IMR-90 (cell line): ENCODE results near the gene ITCH. TPM values are rescaled to one million over a fixed set of nuclear protein-coding genes. Genes with fewer than 3 reads are reported as not detected.

Source experiments
- ATAC-seq: fragments of 200-7000 bp; cut with Tn5 transposase; 2 replicates; pipeline ENCODE4 v1.9.1; 2020; ENCODE audit warnings: low read depth, mild to moderate bottlenecking, moderate library complexity
- BruUV-seq: library from RNA; stranded (reverse); fragments of 400-500 nt; replicated peaks from 2 replicates; lab custom pipeline; 2021; lab: Mats Ljungman, UMichigan
- CTCF ChIA-PET: fragments of 300-600 bp; formaldehyde crosslinking; extraction: SDS; loops from one replicate; lab custom pipeline; 2021; ENCODE audit warnings: antibody characterized with exemption; lab: Yijun Ruan, JAX
- POLR2A ChIA-PET: fragments of 300-600 bp; sonication (Branson Sonifier 250); formaldehyde crosslinking; loops from one replicate; lab custom pipeline; 2022; ENCODE audit warnings: antibody characterized with exemption; ENCODE audit not compliant: unreplicated experiment; lab: Charles Lee
- DNase-seq: peaks from one replicate; pipeline ENCODE4 v3.0.0; 2013
- H2AFZ ChIP-seq: replicated peaks from 2 replicates; pipeline ENCODE3; 2013; ENCODE audit warnings: low read length, mild to moderate bottlenecking; ENCODE audit not compliant: poor library complexity
- H2AK5ac ChIP-seq: 2 replicates; pipeline ENCODE4 v1.6.1; 2013; ENCODE audit warnings: low read depth, low read length, inconsistent platforms
- H2AK9ac ChIP-seq: replicated peaks from 2 replicates; pipeline ENCODE3; 2013; ENCODE audit warnings: mild to moderate bottlenecking, low read depth, low read length, moderate library complexity; ENCODE audit not compliant: poor library complexity
- H2BK120ac ChIP-seq: 2 replicates; pipeline ENCODE4 v1.6.1; 2013; ENCODE audit warnings: low read depth, low read length, inconsistent platforms
- H2BK15ac ChIP-seq: 3 replicates; pipeline ENCODE4 v1.6.1; 2013; ENCODE audit warnings: low read depth, low read length, inconsistent platforms
- H2BK20ac ChIP-seq: 2 replicates; pipeline ENCODE4 v1.6.1; 2013; ENCODE audit warnings: low read depth, mild to moderate bottlenecking, inconsistent platforms, low read length, moderate library complexity
- H2BK5ac ChIP-seq: 2 replicates; pipeline ENCODE4 v1.6.1; 2013; ENCODE audit warnings: mild to moderate bottlenecking, low read depth, low read length, inconsistent platforms; ENCODE audit not compliant: poor library complexity, severe bottlenecking
- H3K14ac ChIP-seq: replicated peaks from 2 replicates; pipeline ENCODE4 v1.6.1; 2013; ENCODE audit warnings: low read depth, low read length, inconsistent platforms
- H3K18ac ChIP-seq: 2 replicates; pipeline ENCODE4 v1.6.1; 2013; ENCODE audit warnings: low read depth, low read length, control low read depth
- H3K23ac ChIP-seq: 2 replicates; pipeline ENCODE4 v1.6.1; 2013; ENCODE audit warnings: low read depth, low read length, inconsistent platforms
- H3K27ac ChIP-seq: 2 replicates; pipeline ENCODE4 v1.5.1; 2013; ENCODE audit warnings: mild to moderate bottlenecking, control low read depth, low read length; ENCODE audit not compliant: insufficient read depth
- H3K27me3 ChIP-seq: 2 replicates; pipeline ENCODE4 v1.6.1; 2013; ENCODE audit warnings: low read length; ENCODE audit not compliant: control insufficient read depth, insufficient read depth
- H3K36me3 ChIP-seq: 2 replicates; pipeline ENCODE4 v1.6.1; 2013; ENCODE audit warnings: low read length, mixed read lengths; ENCODE audit not compliant: control insufficient read depth, insufficient read depth
- H3K4ac ChIP-seq: 2 replicates; pipeline ENCODE4 v1.6.1; 2013; ENCODE audit warnings: low read depth, low read length, inconsistent platforms
- H3K4me1 ChIP-seq: 2 replicates; pipeline ENCODE4 v1.6.1; 2013; ENCODE audit warnings: low read length, mixed read lengths; ENCODE audit not compliant: control insufficient read depth, insufficient read depth
- H3K4me2 ChIP-seq: 2 replicates; pipeline ENCODE4 v1.6.1; 2013; ENCODE audit warnings: low read depth, mild to moderate bottlenecking, control low read depth, low read length, moderate library complexity
- H3K4me3 ChIP-seq: 2 replicates; pipeline ENCODE4 v1.5.1; 2013; ENCODE audit warnings: low read depth, mild to moderate bottlenecking, control low read depth, low read length, moderate library complexity; ENCODE audit not compliant: insufficient read depth
- H3K56ac ChIP-seq: 2 replicates; pipeline ENCODE4 v1.6.1; 2013; ENCODE audit warnings: low read length, inconsistent platforms; ENCODE audit not compliant: insufficient read depth; ENCODE audit errors: extremely low read depth
- H3K79me1 ChIP-seq, 2 experiments: 2 replicates each; pipeline ENCODE4 v1.6.1; 2013; ENCODE audit warnings: low read length in 2 of 2, inconsistent platforms in 1 of 2, low read depth in 1 of 2
- H3K9ac ChIP-seq: 2 replicates; pipeline ENCODE4 v1.6.1; 2013; ENCODE audit warnings: low read depth, low read length, control low read depth
- H3K9me1 ChIP-seq: 2 replicates; pipeline ENCODE4 v1.6.1; 2013; ENCODE audit warnings: low read length, inconsistent platforms; ENCODE audit not compliant: insufficient read depth
- H3K9me3 ChIP-seq: 2 replicates; pipeline ENCODE4 v1.6.1; 2013; ENCODE audit warnings: low read length; ENCODE audit not compliant: control insufficient read depth, insufficient read depth
- H4K20me1 ChIP-seq: 2 replicates; pipeline ENCODE4 v1.6.1; 2013; ENCODE audit warnings: low read length, inconsistent platforms; ENCODE audit not compliant: insufficient read depth
- H4K5ac ChIP-seq: 2 replicates; pipeline ENCODE4 v1.6.1; 2013; ENCODE audit warnings: mild to moderate bottlenecking, low read depth, low read length, control low read depth
- H4K8ac ChIP-seq, 2 experiments: 2 replicates each; pipeline ENCODE4 v1.6.1; 2013; ENCODE audit warnings: low read depth in 2 of 2, low read length in 2 of 2, control low read depth in 1 of 2, inconsistent platforms in 1 of 2
- H4K91ac ChIP-seq: 2 replicates; pipeline ENCODE4 v1.6.1; 2013; ENCODE audit warnings: low read depth, low read length, inconsistent platforms; ENCODE audit not compliant: insufficient read depth
- CEBPB ChIP-seq: IDR thresholded peaks from 2 replicates; pipeline ENCODE4 v1.6.1; 2012; ENCODE audit warnings: low read depth, low read length, improper control_type of control experiment
- CHD1 ChIP-seq: IDR thresholded peaks from 2 replicates; pipeline ENCODE4 v1.6.1; 2012; ENCODE audit warnings: low read depth, low read length, improper control_type of control experiment
- CTCF ChIP-seq: conservative IDR thresholded peaks from 2 replicates; pipeline ENCODE4 v1.5.1; 2012; ENCODE audit warnings: mild to moderate bottlenecking, low read depth, low read length, improper control_type of control experiment
- ELK1 ChIP-seq: fragments of 150-350 bp; IDR thresholded peaks from 2 replicates; pipeline ENCODE4 v1.6.1; 2016; ENCODE audit warnings: low read depth, mild to moderate bottlenecking, low read length, moderate library complexity, borderline replicate concordance
- MAZ ChIP-seq: IDR thresholded peaks from 2 replicates; pipeline ENCODE4 v1.6.1; 2012; ENCODE audit warnings: low read depth, mild to moderate bottlenecking, low read length, improper control_type of control experiment, moderate library complexity, borderline replicate concordance
- MXI1 ChIP-seq: IDR thresholded peaks from 2 replicates; pipeline ENCODE4 v1.6.1; 2012; ENCODE audit warnings: low read depth, mild to moderate bottlenecking, low read length, moderate library complexity, borderline replicate concordance
- NFE2L2 ChIP-seq: fragments of 150-350 bp; IDR thresholded peaks from 2 replicates; pipeline ENCODE4 v1.6.1; 2016; ENCODE audit warnings: low read depth, mild to moderate bottlenecking, low read length
- POLR2A ChIP-seq: IDR thresholded peaks from 2 replicates; pipeline ENCODE4 v1.6.1; 2012; ENCODE audit warnings: mild to moderate bottlenecking, low read depth, low read length
- RAD21 ChIP-seq: IDR thresholded peaks from 2 replicates; pipeline ENCODE4 v1.6.1; 2012; ENCODE audit warnings: low read length, improper control_type of control experiment
- RFX5 ChIP-seq: IDR thresholded peaks from 2 replicates; pipeline ENCODE4 v1.8.0; 2012; ENCODE audit warnings: low read depth, mild to moderate bottlenecking, low read length, moderate library complexity
- SMC3 ChIP-seq: fragments of 150-350 bp; IDR thresholded peaks from 2 replicates; pipeline ENCODE4 v1.6.1; 2016; ENCODE audit warnings: low read depth, mild to moderate bottlenecking, antibody characterized with exemption, low read length, moderate library complexity
- WGBS, 2 experiments: methylation state at CpG; one replicate each; pipeline versions ENCODE4 v1.1.5 to v1.1.7; 2013; ENCODE audit warnings: missing lambda C conversion rate in 2 of 2; ENCODE audit not compliant: insufficient read length in 1 of 2; ENCODE audit errors: extremely low coverage in 2 of 2; 5-methylcytosine and 5-hydroxymethylcytosine counted together
- dilution Hi-C: fragments of 300-500 bp; cut with HindIII; formaldehyde crosslinking; loops from one replicate; pipeline ENCODE4 v1.14.3; 2018; ENCODE audit warnings: low sequenced_read_pairs; ENCODE audit not compliant: unreplicated experiment
- in situ Hi-C: fragments of 300-500 bp; cut with MboI; formaldehyde crosslinking; loops from 3 replicates; pipeline ENCODE4 v1.14.3; 2019; ENCODE audit warnings: low sequenced_read_pairs, inconsistent platforms, mixed read lengths
- intact Hi-C: fragments of 100-400 bp; cut with micrococcal nuclease; formaldehyde crosslinking; loops from 2 replicates; pipeline ENCODE4 v1.10.0; 2022
- polyA plus RNA-seq, 3 experiments: library from polyadenylated mRNA; depleted of rRNA; stranded (reverse); fragments of >200 nt; gene quantifications; 2 replicates each; pipeline ENCODE4 v1.2.3, GENCODE V29; 2012; ENCODE audit warnings: low replicate concordance in 1 of 3
- total RNA-seq: library from RNA; depleted of rRNA; stranded (reverse); fragments of >200 nt; gene quantifications from 2 replicates; pipeline ENCODE4 v1.2.3, GENCODE V29; 2012

ITCH gene
- total and polyA plus RNA-seq, 2 of the 4 experiments (the other 2 are of a cell fraction) = 12.7 to 94.6 TPM

DNA sequence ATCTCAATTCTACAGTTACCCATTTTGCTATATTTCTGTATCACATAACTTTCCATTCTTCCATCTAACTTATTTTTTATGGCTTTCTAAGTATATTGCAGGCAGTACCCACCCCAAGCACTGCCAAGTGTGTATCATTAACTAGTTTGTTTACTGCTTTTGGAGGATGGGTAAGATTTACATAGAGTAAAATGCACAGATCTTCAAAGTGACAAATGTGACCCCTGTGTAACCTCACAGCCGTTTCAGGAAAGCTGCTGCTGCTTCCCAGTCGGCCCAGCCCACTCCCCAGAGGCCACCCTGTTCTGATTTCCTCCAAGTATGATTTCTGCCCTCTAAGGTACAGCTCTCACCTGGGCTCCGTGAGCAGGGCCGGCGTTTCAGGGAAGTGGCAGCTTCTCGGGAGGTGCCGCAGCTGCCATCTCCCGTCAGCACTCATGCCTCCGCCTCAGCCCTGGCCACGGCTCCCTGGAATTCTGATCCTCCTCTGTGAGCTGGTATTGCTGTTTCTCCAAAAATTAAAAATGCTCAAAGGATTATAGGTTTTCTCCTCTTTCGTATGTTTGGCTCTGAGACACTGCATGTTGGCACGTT lies 180.5 kb downstream of the ITCH start:
- no peak for TF ChIP-seq RFX5
- TF ChIP-seq MXI1 = no peak
- TF ChIP-seq SMC3 = no peak
- TF ChIP-seq POLR2A = no peak
- no peak for TF ChIP-seq NFE2L2
- TF ChIP-seq MAZ = no peak
- no peak for TF ChIP-seq CHD1
- no peak for TF ChIP-seq ELK1
- no peak for TF ChIP-seq CTCF
- TF ChIP-seq CEBPB = no peak
- TF ChIP-seq RAD21 = no peak
- Histone ChIP-seq H3K27ac (no peak overlapping the region), H3K56ac (no peak overlapping the region), H2AK9ac (no peak overlapping the region), H3K36me3 (peaks cover 27% of the 10 kb centered on the region), H3K9me3 (no peaks in the 10 kb centered on the region), H4K8ac (no peak overlapping the region), H2BK120ac (no peak overlapping the region), H3K4ac (no peak overlapping the region), H3K79me1 (peaks cover 4 to 11% of the 10 kb centered on the region in 2 experiments), H2BK20ac (no peak overlapping the region), H3K4me3 (no peak overlapping the region), H2BK15ac (no peak overlapping the region), H3K9me1 (no peaks in the 10 kb centered on the region), H4K20me1 (peaks cover 6% of the 10 kb centered on the region), H2AK5ac (no peak overlapping the region), H3K14ac (no peak overlapping the region), H2BK5ac (no peak overlapping the region), H3K27me3 (no peaks in the 10 kb centered on the region), H4K5ac (no peak overlapping the region), H4K91ac (no peak overlapping the region), H2AFZ (no peak overlapping the region), H3K9ac (no peak overlapping the region), H3K23ac (no peak overlapping the region), H3K4me1 (no peaks in the 10 kb centered on the region), H3K18ac (no peak overlapping the region), H3K4me2 (no peak overlapping the region)
- WGBS, 2 experiments = 61% methylated on average over 9 of the region's 12 CpGs; no CpG with 5 or more reads in 1 of the 2 experiments
- in situ Hi-C loops (no loop called here), intact Hi-C loops (no loop called here), dilution Hi-C loops (no loop called here)
- DNase-seq (no peak), ATAC-seq (no peak)
- BruUV-seq = no TSS peak
- ChIA-PET POLR2A (no interaction called here), CTCF (no interaction called here)
